HEK293 (cell line): Measurements from ENCODE around the gene PRR3.

Experiments
- KLF1 ChIP-seq: fragments of 450-650 bp; formaldehyde crosslinking; IDR thresholded peaks from 2 replicates; pipeline ENCODE4 v1.5.1; 2016; ENCODE audit warnings: missing biosample characterization, missing genetic modification characterization
- KLF8 ChIP-seq: fragments of 450-650 bp; formaldehyde crosslinking; IDR thresholded peaks from 2 replicates; pipeline ENCODE4 v1.5.1; 2016; ENCODE audit warnings: missing biosample characterization, missing genetic modification characterization
- PBX3 ChIP-seq: sonication (generic); formaldehyde crosslinking; IDR thresholded peaks from 2 replicates; pipeline ENCODE4 v1.8.1; 2022; ENCODE audit warnings: mild to moderate bottlenecking, moderate library complexity, missing genetic modification reagents
- SCRT1 ChIP-seq: fragments of 450-650 bp; formaldehyde crosslinking; IDR thresholded peaks from 2 replicates; pipeline ENCODE4 v1.5.1; 2016; ENCODE audit warnings: missing biosample characterization, missing genetic modification characterization, borderline replicate concordance
- SP3 ChIP-seq: fragments of 450-650 bp; formaldehyde crosslinking; IDR thresholded peaks from 2 replicates; pipeline ENCODE4 v1.5.1; 2016; ENCODE audit warnings: missing biosample characterization, missing genetic modification characterization
- ZBTB10 ChIP-seq: fragments of 450-650 bp; formaldehyde crosslinking; IDR thresholded peaks from 2 replicates; pipeline ENCODE4 v1.5.1; 2016; ENCODE audit warnings: missing biosample characterization, missing genetic modification characterization
- ZBTB48 ChIP-seq: fragments of 450-650 bp; formaldehyde crosslinking; IDR thresholded peaks from 2 replicates; pipeline ENCODE4 v1.5.1; 2016; ENCODE audit warnings: missing biosample characterization, missing genetic modification characterization
- ZBTB6 ChIP-seq: fragments of 450-650 bp; formaldehyde crosslinking; IDR thresholded peaks from 2 replicates; pipeline ENCODE4 v1.5.1; 2017; ENCODE audit warnings: missing biosample characterization, missing genetic modification characterization
- ZFHX2 ChIP-seq: fragments of 450-650 bp; formaldehyde crosslinking; conservative IDR thresholded peaks from 2 replicates; pipeline ENCODE4 v1.5.1; 2016; ENCODE audit warnings: missing biosample characterization, missing genetic modification characterization
- ZNF114 ChIP-seq: fragments of 450-650 bp; formaldehyde crosslinking; IDR thresholded peaks from 2 replicates; pipeline ENCODE4 v1.5.0; 2017; ENCODE audit warnings: missing biosample characterization, missing genetic modification characterization
- ZNF121 ChIP-seq: fragments of 450-650 bp; formaldehyde crosslinking; IDR thresholded peaks from 2 replicates; pipeline ENCODE4 v1.5.1; 2016; ENCODE audit warnings: missing biosample characterization, missing genetic modification characterization
- ZNF138 ChIP-seq: fragments of 450-650 bp; formaldehyde crosslinking; IDR thresholded peaks from 2 replicates; pipeline ENCODE4 v1.5.1; 2016; ENCODE audit warnings: missing biosample characterization, missing genetic modification characterization, borderline replicate concordance
- ZNF146 ChIP-seq: fragments of 450-650 bp; formaldehyde crosslinking; IDR thresholded peaks from 2 replicates; pipeline ENCODE4 v1.5.1; 2016; ENCODE audit warnings: missing biosample characterization, missing genetic modification characterization
- ZNF292 ChIP-seq: fragments of 450-650 bp; formaldehyde crosslinking; IDR thresholded peaks from 2 replicates; pipeline ENCODE4 v1.5.1; 2016; ENCODE audit warnings: low read depth, missing biosample characterization, missing genetic modification characterization, borderline replicate concordance
- ZNF510 ChIP-seq: fragments of 450-650 bp; formaldehyde crosslinking; IDR thresholded peaks from 2 replicates; pipeline ENCODE4 v1.5.1; 2018; ENCODE audit warnings: mild to moderate bottlenecking, missing genetic modification characterization, missing biosample characterization; ENCODE audit not compliant: insufficient replicate concordance
- ZNF529 ChIP-seq: fragments of 450-650 bp; formaldehyde crosslinking; IDR thresholded peaks from 2 replicates; pipeline ENCODE4 v1.5.1; 2017; ENCODE audit warnings: missing genetic modification characterization, missing biosample characterization; ENCODE audit not compliant: insufficient replicate concordance
- ZNF558 ChIP-seq: fragments of 450-650 bp; formaldehyde crosslinking; IDR thresholded peaks from 2 replicates; pipeline ENCODE4 v1.5.1; 2016; ENCODE audit warnings: missing biosample characterization, missing genetic modification characterization
- ZNF580 ChIP-seq: fragments of 450-650 bp; formaldehyde crosslinking; IDR thresholded peaks from 2 replicates; pipeline ENCODE4 v1.5.1; 2016; ENCODE audit warnings: missing biosample characterization, missing genetic modification characterization
- ZNF692 ChIP-seq: fragments of 450-650 bp; formaldehyde crosslinking; IDR thresholded peaks from 2 replicates; pipeline ENCODE4 v1.5.1; 2016; ENCODE audit warnings: missing biosample characterization, missing genetic modification characterization
- ZNF707 ChIP-seq: fragments of 450-650 bp; formaldehyde crosslinking; IDR thresholded peaks from 2 replicates; pipeline ENCODE4 v1.5.1; 2016; ENCODE audit warnings: missing biosample characterization, missing genetic modification characterization
- ZSCAN18 ChIP-seq: fragments of 450-650 bp; formaldehyde crosslinking; IDR thresholded peaks from 2 replicates; pipeline ENCODE4 v1.5.1; 2016; ENCODE audit warnings: missing biosample characterization, missing genetic modification characterization
- ZSCAN4 ChIP-seq: fragments of 450-650 bp; formaldehyde crosslinking; IDR thresholded peaks from 2 replicates; pipeline ENCODE4 v1.5.1; 2017; ENCODE audit warnings: missing biosample characterization, missing genetic modification characterization
- TF ChIP-seq, protein P1 (sequence below): fragments of 450-650 bp; formaldehyde crosslinking; optimal IDR thresholded peaks from 2 replicates; pipeline ENCODE3; 2016; ENCODE audit warnings: missing biosample characterization, mild to moderate bottlenecking, missing genetic modification characterization
- TF ChIP-seq, protein P2 (sequence below): fragments of 450-650 bp; IDR thresholded peaks from 2 replicates; pipeline ENCODE4 v1.5.1; 2018; ENCODE audit warnings: missing biosample characterization, missing genetic modification characterization

Gene PRR3

DNA sequence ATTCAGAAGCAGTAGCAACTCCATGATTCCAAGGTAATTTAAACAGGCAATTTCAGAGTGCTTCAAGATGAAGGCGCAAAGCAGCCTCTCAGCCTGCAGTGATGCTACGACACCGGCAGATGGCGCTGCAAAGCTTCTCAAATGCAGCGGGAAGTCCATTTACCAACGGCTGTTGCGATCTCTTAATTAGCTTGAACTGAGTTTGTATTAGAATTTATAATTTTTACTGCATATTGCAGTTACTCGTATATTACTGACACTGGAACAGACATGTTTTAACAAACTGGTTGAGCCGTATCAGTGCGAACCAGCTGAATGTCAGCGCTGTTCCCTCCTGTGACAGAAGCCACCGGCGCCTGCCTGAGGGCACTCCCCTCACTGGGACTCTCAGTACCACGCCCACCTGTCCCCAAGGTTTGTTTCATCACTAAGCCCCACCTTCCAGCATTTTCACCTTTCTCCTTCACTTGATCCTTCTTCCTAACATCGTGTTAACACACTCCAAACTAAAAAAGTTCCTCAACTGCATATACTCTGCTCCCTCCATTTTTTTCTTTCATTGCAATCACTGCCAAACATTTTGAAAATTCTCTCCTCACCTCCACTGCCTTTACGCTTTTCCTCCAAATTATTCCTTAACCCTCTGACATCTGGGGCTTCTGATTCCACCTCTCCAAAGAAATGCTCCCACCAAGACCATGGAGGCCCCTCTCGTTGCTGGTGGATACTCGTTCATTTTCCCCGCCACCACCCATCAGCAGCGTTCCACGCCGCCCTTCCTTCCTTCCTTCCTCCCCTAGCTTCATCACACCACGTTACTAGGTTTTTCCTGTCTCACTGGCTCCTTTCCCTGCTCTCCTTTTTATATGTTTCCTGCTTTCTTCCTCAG, 15.3 kb upstream of the PRR3 start (continued):
- TF ChIP-seq KLF8 (tag by site-specific recombination), result 0 out of 2 replicates have a peak, but pooled peaks have one; percentile 20
- TF ChIP-seq SP3 (tag by site-specific recombination), result peak; percentile 53
- no peak for TF ChIP-seq ZBTB10 (tag by site-specific recombination)
- TF ChIP-seq ZNF529 (tag by site-specific recombination), result no peak
- TF ChIP-seq, protein P1, sequence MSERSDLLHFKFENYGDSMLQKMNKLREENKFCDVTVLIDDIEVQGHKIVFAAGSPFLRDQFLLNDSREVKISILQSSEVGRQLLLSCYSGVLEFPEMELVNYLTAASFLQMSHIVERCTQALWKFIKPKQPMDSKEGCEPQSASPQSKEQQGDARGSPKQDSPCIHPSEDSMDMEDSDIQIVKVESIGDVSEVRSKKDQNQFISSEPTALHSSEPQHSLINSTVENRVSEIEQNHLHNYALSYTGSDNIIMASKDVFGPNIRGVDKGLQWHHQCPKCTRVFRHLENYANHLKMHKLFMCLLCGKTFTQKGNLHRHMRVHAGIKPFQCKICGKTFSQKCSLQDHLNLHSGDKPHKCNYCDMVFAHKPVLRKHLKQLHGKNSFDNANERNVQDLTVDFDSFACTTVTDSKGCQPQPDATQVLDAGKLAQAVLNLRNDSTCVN (tag by site-specific recombination), result no peak
- TF ChIP-seq ZBTB48, result no peak
- TF ChIP-seq SCRT1, result no peak
- no peak for TF ChIP-seq ZNF138 (tag by site-specific recombination)
- no peak for TF ChIP-seq ZNF121
- TF ChIP-seq ZNF580 (tag by site-specific recombination), result no peak
- TF ChIP-seq PBX3 (CRISPR knock-in tag), result no peak
- no peak for TF ChIP-seq ZNF558 (tag by site-specific recombination)
- no peak for TF ChIP-seq ZNF146 (tag by site-specific recombination)
- TF ChIP-seq ZNF692 (tag by site-specific recombination), result peak; percentile 46; the same call in 1 of the 2 replicates
- no peak for TF ChIP-seq ZNF114 (tag by site-specific recombination)
- peak; percentile 46 for TF ChIP-seq ZFHX2 (tag by site-specific recombination)
- TF ChIP-seq ZNF292 (tag by site-specific recombination), result no peak
- no peak for TF ChIP-seq ZSCAN18 (tag by site-specific recombination)
- TF ChIP-seq ZNF707 (tag by site-specific recombination), result no peak
- TF ChIP-seq, protein P2, sequence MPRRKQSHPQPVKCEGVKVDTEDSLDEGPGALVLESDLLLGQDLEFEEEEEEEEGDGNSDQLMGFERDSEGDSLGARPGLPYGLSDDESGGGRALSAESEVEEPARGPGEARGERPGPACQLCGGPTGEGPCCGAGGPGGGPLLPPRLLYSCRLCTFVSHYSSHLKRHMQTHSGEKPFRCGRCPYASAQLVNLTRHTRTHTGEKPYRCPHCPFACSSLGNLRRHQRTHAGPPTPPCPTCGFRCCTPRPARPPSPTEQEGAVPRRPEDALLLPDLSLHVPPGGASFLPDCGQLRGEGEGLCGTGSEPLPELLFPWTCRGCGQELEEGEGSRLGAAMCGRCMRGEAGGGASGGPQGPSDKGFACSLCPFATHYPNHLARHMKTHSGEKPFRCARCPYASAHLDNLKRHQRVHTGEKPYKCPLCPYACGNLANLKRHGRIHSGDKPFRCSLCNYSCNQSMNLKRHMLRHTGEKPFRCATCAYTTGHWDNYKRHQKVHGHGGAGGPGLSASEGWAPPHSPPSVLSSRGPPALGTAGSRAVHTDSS (tag by site-specific recombination), result 0 out of 2 replicates have a peak, but pooled peaks have one; percentile 1
- TF ChIP-seq ZSCAN4, result no peak
- TF ChIP-seq ZNF510 (tag by site-specific recombination), result no peak
- peak; percentile 59 for TF ChIP-seq KLF1
- TF ChIP-seq ZBTB6, result no peak
